SK-N-SH treated with all-trans-retinoic acid at 6 μM for 48 hours (cell line): ENCODE data around the gene ADAP1.
A peak's percentile ranks its signal among the peaks of the same experiment; 100 is the strongest.

Experiments used
- ATAC-seq: fragments of 200-7000 bp; cut with Tn5 transposase; 3 replicates; pipeline ENCODE4 v1.9.1; 2020; ENCODE audit warnings: mild to moderate bottlenecking, moderate library complexity
- ARNTL ChIP-seq: fragments of 450-650 bp; formaldehyde crosslinking; IDR thresholded peaks from 2 replicates; pipeline ENCODE4 v1.5.0; 2020; ENCODE audit warnings: low read depth, mild to moderate bottlenecking, moderate library complexity, borderline replicate concordance
- BACH2 ChIP-seq: fragments of 250-450 bp; sonication (Bioruptor Pico); IDR thresholded peaks from 2 replicates; pipeline ENCODE4 v1.9.0; 2021; ENCODE audit warnings: mild to moderate bottlenecking, borderline replicate concordance
- CREB5 ChIP-seq: fragments of 250-450 bp; sonication (Bioruptor Pico); IDR thresholded peaks from 2 replicates; pipeline ENCODE4 v1.5.1; 2020; ENCODE audit warnings: low read depth, mild to moderate bottlenecking, moderate library complexity
- CSDC2 ChIP-seq: fragments of 250-450 bp; sonication (Bioruptor Pico); IDR thresholded peaks from 2 replicates; pipeline ENCODE4 v1.5.0; 2020; ENCODE audit warnings: mild to moderate bottlenecking, moderate library complexity
- CSRNP3 ChIP-seq: fragments of 250-450 bp; sonication (Bioruptor Pico); IDR thresholded peaks from 2 replicates; pipeline ENCODE4 v1.5.1; 2021; ENCODE audit warnings: mild to moderate bottlenecking, moderate library complexity
- ESRRG ChIP-seq: fragments of 250-450 bp; sonication (Bioruptor Pico); IDR thresholded peaks from 2 replicates; pipeline ENCODE4 v1.6.1; 2021; ENCODE audit warnings: mild to moderate bottlenecking
- GLIS3 ChIP-seq: fragments of 250-450 bp; sonication (Bioruptor Pico); IDR thresholded peaks from 2 replicates; pipeline ENCODE4 v1.5.0; 2020; ENCODE audit warnings: mild to moderate bottlenecking, moderate library complexity
- ISL1 ChIP-seq: fragments of 250-450 bp; sonication (Bioruptor Pico); IDR thresholded peaks from 2 replicates; pipeline ENCODE4 v2.1.2; 2022; ENCODE audit warnings: mild to moderate bottlenecking, moderate library complexity
- OSR1 ChIP-seq: fragments of 250-450 bp; sonication (Bioruptor Pico); IDR thresholded peaks from 2 replicates; pipeline ENCODE4 v1.8.0; 2022; ENCODE audit warnings: moderate library complexity, mild to moderate bottlenecking, inconsistent platforms
- PATZ1 ChIP-seq: fragments of 250-450 bp; sonication (Bioruptor Pico); IDR thresholded peaks from 2 replicates; pipeline ENCODE4 v1.8.0; 2020; ENCODE audit warnings: mild to moderate bottlenecking, moderate library complexity, borderline replicate concordance
- PPARA ChIP-seq: fragments of 250-450 bp; sonication (Bioruptor Pico); IDR thresholded peaks from 2 replicates; pipeline ENCODE4 v1.5.0; 2020; ENCODE audit warnings: mild to moderate bottlenecking, borderline replicate concordance
- RARB ChIP-seq: fragments of 250-450 bp; sonication (Bioruptor Pico); IDR thresholded peaks from 2 replicates; pipeline ENCODE4 v1.8.0; 2021; ENCODE audit warnings: mild to moderate bottlenecking, moderate library complexity
- SNAI2 ChIP-seq: fragments of 250-450 bp; sonication (Bioruptor Pico); IDR thresholded peaks from 2 replicates; pipeline ENCODE4 v1.5.0; 2020; ENCODE audit warnings: mild to moderate bottlenecking, moderate library complexity
- TCF4 ChIP-seq: fragments of 250-450 bp; sonication (Bioruptor Pico); IDR thresholded peaks from 2 replicates; pipeline ENCODE4 v1.8.0; 2021; ENCODE audit warnings: mild to moderate bottlenecking, moderate library complexity, borderline replicate concordance
- TOX ChIP-seq: fragments of 250-450 bp; sonication (Bioruptor Pico); IDR thresholded peaks from 2 replicates; pipeline ENCODE4 v1.8.0; 2021; ENCODE audit warnings: mild to moderate bottlenecking, moderate library complexity, borderline replicate concordance
- ZFP3 ChIP-seq: fragments of 250-450 bp; sonication (Bioruptor Pico); IDR thresholded peaks from 2 replicates; pipeline ENCODE4 v1.5.0; 2020; ENCODE audit warnings: mild to moderate bottlenecking, moderate library complexity
- ZFP30 ChIP-seq: fragments of 450-650 bp; formaldehyde crosslinking; IDR thresholded peaks from 2 replicates; pipeline ENCODE4 v1.5.0; 2022; ENCODE audit warnings: mild to moderate bottlenecking, moderate library complexity
- ZNF565 ChIP-seq: fragments of 450-650 bp; formaldehyde crosslinking; conservative IDR thresholded peaks from 2 replicates; pipeline ENCODE4 v1.5.0; 2020; ENCODE audit warnings: low read depth, mild to moderate bottlenecking, moderate library complexity
- ZNF70 ChIP-seq: fragments of 450-650 bp; formaldehyde crosslinking; IDR thresholded peaks from 2 replicates; pipeline ENCODE4 v1.5.0; 2020; ENCODE audit warnings: mild to moderate bottlenecking, moderate library complexity
- ZNF8 ChIP-seq: fragments of 450-650 bp; formaldehyde crosslinking; IDR thresholded peaks from 2 replicates; pipeline ENCODE4 v1.5.0; 2020; ENCODE audit warnings: mild to moderate bottlenecking, moderate library complexity
- TF ChIP-seq, protein P1 (sequence below): fragments of 250-450 bp; sonication (Bioruptor Pico); IDR thresholded peaks from 2 replicates; pipeline ENCODE4 v1.5.0; 2020; ENCODE audit warnings: mild to moderate bottlenecking, moderate library complexity

Gene ADAP1

DNA sequence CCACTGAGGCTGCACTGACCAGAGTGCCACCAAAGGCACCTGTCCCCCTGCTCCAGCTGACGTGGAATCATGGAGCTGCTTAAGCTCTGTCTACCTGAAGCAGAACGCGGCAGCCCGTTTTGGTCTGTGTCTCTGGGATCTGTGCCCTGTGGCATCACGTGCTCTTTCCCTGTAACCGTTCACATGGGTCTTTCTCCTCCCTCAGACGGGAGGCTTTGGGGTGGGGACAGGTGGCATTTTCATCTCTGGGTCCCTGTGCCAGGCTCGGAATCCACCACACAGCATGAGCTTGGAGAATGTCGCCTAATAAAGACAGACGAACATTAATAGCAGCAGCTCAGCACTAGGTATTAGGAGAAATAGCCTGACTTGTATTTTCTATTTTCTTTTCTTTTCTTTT lies 1.6 kb upstream of the ADAP1 start:
- ATAC-seq, result no peak
- TF ChIP-seq ARNTL (CRISPR knock-in tag), result no peak
- TF ChIP-seq ZFP3 (CRISPR knock-in tag), result no peak
- TF ChIP-seq SNAI2 (CRISPR knock-in tag), result no peak
- TF ChIP-seq, protein P1, sequence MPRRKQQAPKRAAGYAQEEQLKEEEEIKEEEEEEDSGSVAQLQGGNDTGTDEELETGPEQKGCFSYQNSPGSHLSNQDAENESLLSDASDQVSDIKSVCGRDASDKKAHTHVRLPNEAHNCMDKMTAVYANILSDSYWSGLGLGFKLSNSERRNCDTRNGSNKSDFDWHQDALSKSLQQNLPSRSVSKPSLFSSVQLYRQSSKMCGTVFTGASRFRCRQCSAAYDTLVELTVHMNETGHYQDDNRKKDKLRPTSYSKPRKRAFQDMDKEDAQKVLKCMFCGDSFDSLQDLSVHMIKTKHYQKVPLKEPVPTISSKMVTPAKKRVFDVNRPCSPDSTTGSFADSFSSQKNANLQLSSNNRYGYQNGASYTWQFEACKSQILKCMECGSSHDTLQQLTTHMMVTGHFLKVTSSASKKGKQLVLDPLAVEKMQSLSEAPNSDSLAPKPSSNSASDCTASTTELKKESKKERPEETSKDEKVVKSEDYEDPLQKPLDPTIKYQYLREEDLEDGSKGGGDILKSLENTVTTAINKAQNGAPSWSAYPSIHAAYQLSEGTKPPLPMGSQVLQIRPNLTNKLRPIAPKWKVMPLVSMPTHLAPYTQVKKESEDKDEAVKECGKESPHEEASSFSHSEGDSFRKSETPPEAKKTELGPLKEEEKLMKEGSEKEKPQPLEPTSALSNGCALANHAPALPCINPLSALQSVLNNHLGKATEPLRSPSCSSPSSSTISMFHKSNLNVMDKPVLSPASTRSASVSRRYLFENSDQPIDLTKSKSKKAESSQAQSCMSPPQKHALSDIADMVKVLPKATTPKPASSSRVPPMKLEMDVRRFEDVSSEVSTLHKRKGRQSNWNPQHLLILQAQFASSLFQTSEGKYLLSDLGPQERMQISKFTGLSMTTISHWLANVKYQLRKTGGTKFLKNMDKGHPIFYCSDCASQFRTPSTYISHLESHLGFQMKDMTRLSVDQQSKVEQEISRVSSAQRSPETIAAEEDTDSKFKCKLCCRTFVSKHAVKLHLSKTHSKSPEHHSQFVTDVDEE, result no peak
- TF ChIP-seq BACH2, result no peak
- no peak for TF ChIP-seq CSDC2 (CRISPR knock-in tag)
- no peak for TF ChIP-seq TOX (CRISPR knock-in tag)
- no peak for TF ChIP-seq CSRNP3

- ATAC-seq, result peak; percentile 77
- no peak for TF ChIP-seq TCF4 (CRISPR knock-in tag)
- TF ChIP-seq ZFP30 (CRISPR knock-in tag), result no peak
- TF ChIP-seq BACH2, result no peak
Measured at GRCh38 chr7:953547-954327, 743 bp downstream of the ADAP1 start.

- no peak for TF ChIP-seq ZNF8 (CRISPR knock-in tag)
- TF ChIP-seq, all 23 proteins: peak for 0
- peak; percentile 2; the same call in 2 of the 3 replicates for ATAC-seq
Measured at GRCh38 chr7:952548-953441, 1.7 kb downstream of the ADAP1 start.

- ATAC-seq, result no peak
- TF ChIP-seq CSDC2 (CRISPR knock-in tag), result no peak
- no peak for TF ChIP-seq PPARA (CRISPR knock-in tag)
- TF ChIP-seq GLIS3 (CRISPR knock-in tag), result no peak
- TF ChIP-seq ZNF8 (CRISPR knock-in tag), result no peak
- no peak for TF ChIP-seq TCF4 (CRISPR knock-in tag)
- no peak for TF ChIP-seq ESRRG
- no peak for TF ChIP-seq BACH2
- TF ChIP-seq RARB (CRISPR knock-in tag), result no peak
- no peak for TF ChIP-seq SNAI2 (CRISPR knock-in tag)
- TF ChIP-seq CREB5 (CRISPR knock-in tag), result no peak
- no peak for TF ChIP-seq ZFP30 (CRISPR knock-in tag)
- no peak for TF ChIP-seq ISL1 (CRISPR knock-in tag)
- TF ChIP-seq OSR1, result no peak
- TF ChIP-seq ZFP3 (CRISPR knock-in tag), result no peak
- no peak for TF ChIP-seq PATZ1 (CRISPR knock-in tag)
- TF ChIP-seq, protein P1, result no peak
- no peak for TF ChIP-seq ZNF565 (CRISPR knock-in tag)
- TF ChIP-seq ARNTL (CRISPR knock-in tag), result no peak
- TF ChIP-seq ZNF70 (CRISPR knock-in tag), result no peak
- no peak for TF ChIP-seq TOX (CRISPR knock-in tag)
Measured at GRCh38 chr7:951881-952547, 2.5 kb downstream of the ADAP1 start.
